GM12878 (cell line): ENCODE data around the gene MGMT. TPM values are rescaled to one million over a fixed set of nuclear protein-coding genes. Genes with fewer than 3 reads are reported as not detected.

Source experiments
- ATAC-seq: fragments of 200-7000 bp; cut with Tn5 transposase; 3 replicates; pipeline ENCODE4 v1.9.1; 2020; ENCODE audit warnings: mild to moderate bottlenecking, moderate library complexity
- BruUV-seq: library from RNA; stranded (reverse); fragments of 400-500 nt; replicated peaks from 2 replicates; lab custom pipeline; 2021; lab: Mats Ljungman, UMichigan
- CTCF ChIA-PET: fragments of 300-600 bp; sonication (Branson Sonifier 250); formaldehyde crosslinking; extraction: SDS; loops from one replicate; lab custom pipeline; 2021; ENCODE audit warnings: inconsistent platforms; lab: Yijun Ruan, JAX
- POLR2A ChIA-PET: fragments of 350-600 bp; formaldehyde crosslinking; extraction: SDS; loops from one replicate; lab custom pipeline; 2021; ENCODE audit warnings: inconsistent platforms; lab: Charles Lee
- RAD21 ChIA-PET: fragments of 300-600 bp; sonication (Branson Sonifier 250); formaldehyde crosslinking; loops from one replicate; lab custom pipeline; 2023; ENCODE audit warnings: antibody characterized with exemption; ENCODE audit not compliant: unreplicated experiment; lab: Charles Lee
- SMC1A ChIA-PET: fragments of 300-600 bp; sonication (Branson Sonifier 250); formaldehyde crosslinking; loops from one replicate; lab custom pipeline; 2023; ENCODE audit not compliant: unreplicated experiment, uncharacterized antibody; lab: Charles Lee
- DNase-seq: peaks from one replicate; pipeline ENCODE4 v3.0.0-alpha.2; 2011; ENCODE audit warnings: low read depth, low spot score
- FAIRE-seq: peaks from 3 replicates; lab custom pipeline; 2011; peaks lifted over from hg19 to GRCh38; lab: Jason Lieb, UNC
- H2AFZ ChIP-seq: 2 replicates; pipeline ENCODE4 v1.6.0; 2011; ENCODE audit warnings: low read depth, low read length, control low read depth; ENCODE audit not compliant: control insufficient read depth
- H3K27ac ChIP-seq: 2 replicates; pipeline ENCODE4 v1.5.1; 2011; ENCODE audit warnings: control low read depth; ENCODE audit not compliant: control insufficient read depth, insufficient read depth
- H3K27me3 ChIP-seq, 2 experiments: replicated peaks in 1 of 2; 2 replicates each; pipeline versions ENCODE4 v1.6.0 to v1.6.1; 2011; ENCODE audit warnings: low read length in 1 of 2; ENCODE audit not compliant: control insufficient read depth in 2 of 2, insufficient read depth in 2 of 2
- H3K36me3 ChIP-seq, 2 experiments: 2 replicates each; pipeline ENCODE4 v1.5.1; 2011; ENCODE audit warnings: low read length in 1 of 2; ENCODE audit not compliant: control insufficient read depth in 2 of 2, insufficient read depth in 2 of 2
- H3K4me1 ChIP-seq: 2 replicates; pipeline ENCODE4 v1.6.1; 2011; ENCODE audit warnings: mild to moderate bottlenecking, low read length, moderate library complexity, mixed read lengths; ENCODE audit not compliant: control insufficient read depth, insufficient read depth
- H3K4me2 ChIP-seq: 2 replicates; pipeline ENCODE4 v1.6.0; 2011; ENCODE audit warnings: control low read depth; ENCODE audit not compliant: control insufficient read depth, insufficient read depth
- H3K4me3 ChIP-seq: fragments of 200-600 bp; sonication (generic); 2 replicates; pipeline ENCODE4 v1.5.1; 2016
- H3K79me2 ChIP-seq: 2 replicates; pipeline ENCODE4 v1.6.0; 2011; ENCODE audit warnings: low read length; ENCODE audit not compliant: control insufficient read depth, insufficient read depth
- H3K9ac ChIP-seq: 2 replicates; pipeline ENCODE4 v1.8.0; 2011; ENCODE audit warnings: low read length, control low read depth, mixed read lengths; ENCODE audit not compliant: control insufficient read depth, insufficient read depth
- H3K9me3 ChIP-seq: replicated peaks from 3 replicates; pipeline ENCODE4 v1.5.1; 2011; ENCODE audit warnings: mild to moderate bottlenecking, low read length; ENCODE audit not compliant: control insufficient read depth, insufficient read depth
- H4K20me1 ChIP-seq: 2 replicates; pipeline ENCODE4 v1.6.0; 2011; ENCODE audit not compliant: control insufficient read depth, insufficient read depth
- CBFB ChIP-seq: IDR thresholded peaks from 2 replicates; pipeline ENCODE4 v1.6.1; 2016; ENCODE audit warnings: antibody characterized with exemption, low read depth
- EGR1 ChIP-seq, 2 experiments: IDR thresholded peaks; 1 replicate in 1 of 2; 2 replicates in 1 of 2; pipeline ENCODE4 v1.6.1; 2011 to 2012; ENCODE audit warnings: low read depth in 2 of 2, low read length in 2 of 2, borderline replicate concordance in 1 of 2, mild to moderate bottlenecking in 1 of 2, moderate library complexity in 1 of 2
- IKZF2 ChIP-seq, 2 experiments: fragments of 450-650 bp; IDR thresholded peaks; 2 replicates each; pipeline ENCODE4 v1.6.1; 2017; ENCODE audit warnings: mild to moderate bottlenecking in 2 of 2, moderate library complexity in 2 of 2
- NFIC ChIP-seq: IDR thresholded peaks from 2 replicates; pipeline ENCODE4 v1.6.1; 2012; ENCODE audit warnings: low read depth, mild to moderate bottlenecking, inconsistent platforms, low read length, moderate library complexity
- NFYA ChIP-seq: IDR thresholded peaks from 2 replicates; pipeline ENCODE4 v1.6.1; 2011; ENCODE audit warnings: low read depth, mild to moderate bottlenecking, low read length, improper control_type of control experiment, borderline replicate concordance
- PRDM15 ChIP-seq: fragments of 450-650 bp; formaldehyde crosslinking; IDR thresholded peaks from 2 replicates; pipeline ENCODE4 v1.4.0; 2020; ENCODE audit warnings: mild to moderate bottlenecking, moderate library complexity
- RCOR1 ChIP-seq: conservative IDR thresholded peaks from 2 replicates; pipeline ENCODE4 v1.6.1; 2012; ENCODE audit warnings: low read depth, low read length, improper control_type of control experiment
- SPI1 ChIP-seq: IDR thresholded peaks from 2 replicates; pipeline ENCODE4 v1.6.1; 2011; ENCODE audit warnings: low read depth, mild to moderate bottlenecking, low read length, moderate library complexity, borderline replicate concordance; ENCODE audit not compliant: insufficient read depth
- YY1 ChIP-seq: IDR thresholded peaks from 2 replicates; pipeline ENCODE4 v1.6.1; 2011; ENCODE audit warnings: low read depth, mild to moderate bottlenecking, low read length
- ZNF207 ChIP-seq: fragments of 450-650 bp; IDR thresholded peaks from 2 replicates; pipeline ENCODE4 v1.6.1; 2014; ENCODE audit warnings: antibody characterized with exemption, mild to moderate bottlenecking, borderline replicate concordance
- ZSCAN29 ChIP-seq: fragments of 450-650 bp; IDR thresholded peaks from 2 replicates; pipeline ENCODE4 v1.6.1; 2017; ENCODE audit warnings: mild to moderate bottlenecking, moderate library complexity
- WGBS: methylation state at CpG from one replicate; pipeline ENCODE4 v1.1.6; 2016; ENCODE audit warnings: low lambda C conversion rate; ENCODE audit not compliant: insufficient replicate concordance, insufficient coverage; ENCODE audit errors: missing lambda C conversion rate; 5-methylcytosine and 5-hydroxymethylcytosine counted together
- in situ Hi-C: fragments of 300-500 bp; cut with MboI; formaldehyde crosslinking; loops from 9 replicates; pipeline ENCODE4 v1.14.3; 2018; ENCODE audit warnings: mixed read lengths
- intact Hi-C: fragments of 100-400 bp; cut with micrococcal nuclease; formaldehyde crosslinking; loops from one replicate; pipeline ENCODE4 v1.14.2; 2022; ENCODE audit not compliant: unreplicated experiment
- polyA plus RNA-seq, 11 experiments: library from polyadenylated mRNA; depleted of rRNA in 4 of 11; unstranded in 6 of 11; stranded (reverse) in 5 of 11; fragments of >200 nt; fragmentation: Nextera tagmentation in 4 of 11; fragmentation: Illumina TruSeq in 1 of 11; extraction: Ambion mirVana in 4 of 11; extraction: Trizol in 1 of 11; gene quantifications; 1 replicate in 1 of 11; 2 replicates in 10 of 11; pipeline versions ENCODE4 v1.2.1 to v1.2.3, GENCODE V29; 2011 to 2016; ENCODE audit warnings: inconsistent platforms in 2 of 11, missing spikeins in 2 of 11, low read depth in 1 of 11
- total RNA-seq, 4 experiments: library from RNA; depleted of rRNA in 3 of 4; stranded (reverse); fragments of >200 nt in 3 of 4; fragmentation: Illumina TruSeq in 1 of 4; extraction: Trizol in 1 of 4; gene quantifications; 2 replicates each; pipeline versions ENCODE4 v1.2.1 to v1.2.3, GENCODE V29; 2013 to 2021

Gene MGMT
- total and polyA plus RNA-seq, 10 of the 15 experiments (the other 5 are each of a cell fraction or from before 2014, with no cell fraction given) = 0.16 to 24.2 (median 13.3) TPM

- TF ChIP-seq NFIC = no peak
- no peak for TF ChIP-seq EGR1 (IDR thresholded peaks at IDR 0.05; ENCODE audit: borderline replicate concordance in 1 of 2, low read depth in 2 of 2, low read length in 2 of 2)
- TF ChIP-seq RCOR1 = no peak
- TF ChIP-seq SPI1 = no peak
- BruUV-seq = no TSS peak
- POLR2A ChIA-PET = no interaction called here
- intact Hi-C loops (no loop called here), in situ Hi-C loops (no loop called here)
- Histone ChIP-seq H3K27ac (no peak overlapping the region), H3K9ac (no peak overlapping the region), H3K4me2 (no peak overlapping the region), H2AFZ (no peak overlapping the region), H4K20me1 (no peaks in the 10 kb centered on the region), H3K79me2 (no peaks in the 10 kb centered on the region), H3K27me3 (no peaks in the 10 kb centered on the region), H3K9me3 (no peaks in the 10 kb centered on the region; the same call in 2 of the 3 replicates), H3K36me3 (no peaks in the 10 kb centered on the region), H3K4me3 (no peak overlapping the region), H3K4me1 (no peaks in the 10 kb centered on the region)
- DNase-seq = no peak
- SMC1A ChIA-PET = no interaction called here
- RAD21 ChIA-PET = no interaction called here
- no peak for ATAC-seq
- CTCF ChIA-PET = no interaction called here
- FAIRE-seq = no peak
- 91% methylated on average over 12 of the region's 12 CpGs for WGBS
These were observed 253.0 kb downstream of the MGMT start for GRCh38 chr10:129719889-129720590.

GRCh38 chr10:129725011-129725410 is 258.0 kb downstream of the MGMT start:
- H3K4me3 ChIP-seq = no peak overlapping the region
- no peaks in the 10 kb centered on the region for H3K36me3 ChIP-seq
- no peaks in the 10 kb centered on the region for H3K4me1 ChIP-seq
- ChIA-PET RAD21 (no interaction called here), SMC1A (no interaction called here), POLR2A (no interaction called here), CTCF (no interaction called here)
- FAIRE-seq (no peak), ATAC-seq (no peak), DNase-seq (no peak)
- no peak overlapping the region for H3K9ac ChIP-seq
- intact Hi-C loops = no loop called here
- no peaks in the 10 kb centered on the region for H3K27me3 ChIP-seq
- BruUV-seq = no TSS peak
- H3K4me2 ChIP-seq = no peak overlapping the region
- H3K9me3 ChIP-seq = no peaks in the 10 kb centered on the region; the same call in 2 of the 3 replicates
- H3K79me2 ChIP-seq = no peaks in the 10 kb centered on the region
- in situ Hi-C loops = no loop called here
- no peak overlapping the region for H3K27ac ChIP-seq
- 93% methylated on average over 10 of the region's 10 CpGs for WGBS
- H4K20me1 ChIP-seq = no peaks in the 10 kb centered on the region
- H2AFZ ChIP-seq = no peak overlapping the region
- TF ChIP-seq NFYA = no peak
- no peak for TF ChIP-seq YY1
- TF ChIP-seq IKZF2 (IDR thresholded peaks at IDR 0.05) = no peak
- TF ChIP-seq ZNF207 = no peak
- TF ChIP-seq PRDM15 (CRISPR knock-in tag) = no peak
- no peak for TF ChIP-seq ZSCAN29
- TF ChIP-seq CBFB = no peak
